HCT116 (cell line): ENCODE data around the gene PITRM1.

Experiments
- EGR1 ChIP-seq: IDR thresholded peaks from 2 replicates; pipeline ENCODE4 v1.6.1; 2012; ENCODE audit warnings: low read depth
- EZH2 ChIP-seq: fragments of 200-600 bp; sonication (generic); IDR thresholded peaks from 2 replicates; pipeline ENCODE4 v1.6.1; 2017; ENCODE audit warnings: antibody characterized with exemption, mixed run types
- EZH2phosphoT487 ChIP-seq: fragments of 200-600 bp; IDR thresholded peaks from 2 replicates; pipeline ENCODE4 v1.6.1; 2018; ENCODE audit warnings: antibody characterized with exemption, borderline replicate concordance
- JUND ChIP-seq: IDR thresholded peaks from 2 replicates; pipeline ENCODE4 v1.6.1; 2012
- POLR2A ChIP-seq: IDR thresholded peaks from 2 replicates; pipeline ENCODE4 v1.7.0; 2011; ENCODE audit warnings: borderline replicate concordance; ENCODE audit not compliant: insufficient read depth, insufficient read length; ENCODE audit errors: extremely low read depth
- TCF7L2 ChIP-seq: IDR thresholded peaks from 2 replicates; pipeline ENCODE4 v1.7.0; 2011; ENCODE audit warnings: borderline replicate concordance, inconsistent platforms; ENCODE audit not compliant: insufficient read depth, insufficient read length; ENCODE audit errors: extremely low read depth
- TF ChIP-seq, protein P1 (sequence below), 3 experiments: fragments of 200-600 bp in 1 of 3; sonication (generic) in 1 of 3; IDR thresholded peaks in 2 of 3; conservative IDR thresholded peaks in 1 of 3; 2 replicates each; pipeline ENCODE4 v1.5.1; 2012 to 2017; ENCODE audit warnings: low read depth in 2 of 3, low read length in 2 of 3, antibody characterized with exemption in 1 of 3, borderline replicate concordance in 1 of 3, control low read depth in 1 of 3, mild to moderate bottlenecking in 1 of 3, mixed read lengths in 1 of 3, mixed run types in 1 of 3, moderate library complexity in 1 of 3; ENCODE audit not compliant: insufficient read depth in 1 of 3

DNA sequence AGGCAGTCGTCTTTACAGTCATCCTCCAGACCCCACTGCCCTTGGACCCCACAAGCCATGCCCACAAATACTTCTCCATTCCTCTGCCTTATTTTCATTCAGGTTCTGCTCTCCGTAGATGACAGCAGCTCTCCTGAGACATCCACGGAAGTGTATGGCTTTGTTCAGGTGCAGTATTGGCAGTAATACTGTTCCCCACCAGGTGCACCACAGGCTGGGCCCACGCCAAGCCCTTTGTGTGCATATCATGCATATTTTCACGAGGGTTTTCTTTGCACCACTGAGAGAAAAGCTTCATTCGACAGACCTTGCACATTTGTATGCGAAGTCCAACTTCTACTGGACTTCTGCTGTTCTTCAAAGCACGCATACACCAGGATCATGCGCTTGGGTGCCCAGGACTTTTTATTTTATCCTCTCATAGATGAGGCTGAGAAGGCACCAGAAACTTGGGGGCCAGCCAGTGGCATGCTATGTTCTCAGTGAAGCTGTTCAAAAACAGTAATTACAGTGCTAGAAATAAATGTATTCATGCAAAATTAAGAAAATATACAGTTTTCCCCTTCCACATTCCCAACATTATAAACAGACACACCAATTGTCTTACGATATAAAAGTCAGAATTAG is 37.8 kb upstream of the PITRM1 start:
- TF ChIP-seq, protein P1, sequence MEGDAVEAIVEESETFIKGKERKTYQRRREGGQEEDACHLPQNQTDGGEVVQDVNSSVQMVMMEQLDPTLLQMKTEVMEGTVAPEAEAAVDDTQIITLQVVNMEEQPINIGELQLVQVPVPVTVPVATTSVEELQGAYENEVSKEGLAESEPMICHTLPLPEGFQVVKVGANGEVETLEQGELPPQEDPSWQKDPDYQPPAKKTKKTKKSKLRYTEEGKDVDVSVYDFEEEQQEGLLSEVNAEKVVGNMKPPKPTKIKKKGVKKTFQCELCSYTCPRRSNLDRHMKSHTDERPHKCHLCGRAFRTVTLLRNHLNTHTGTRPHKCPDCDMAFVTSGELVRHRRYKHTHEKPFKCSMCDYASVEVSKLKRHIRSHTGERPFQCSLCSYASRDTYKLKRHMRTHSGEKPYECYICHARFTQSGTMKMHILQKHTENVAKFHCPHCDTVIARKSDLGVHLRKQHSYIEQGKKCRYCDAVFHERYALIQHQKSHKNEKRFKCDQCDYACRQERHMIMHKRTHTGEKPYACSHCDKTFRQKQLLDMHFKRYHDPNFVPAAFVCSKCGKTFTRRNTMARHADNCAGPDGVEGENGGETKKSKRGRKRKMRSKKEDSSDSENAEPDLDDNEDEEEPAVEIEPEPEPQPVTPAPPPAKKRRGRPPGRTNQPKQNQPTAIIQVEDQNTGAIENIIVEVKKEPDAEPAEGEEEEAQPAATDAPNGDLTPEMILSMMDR (IDR thresholded peaks at IDR 0.05 in 2 of 3, conservative IDR thresholded peaks at IDR 0.05 in 1 of 3; ENCODE audit: borderline replicate concordance in 1 of 3, insufficient read depth in 1 of 3, low read depth in 2 of 3, low read length in 2 of 3) = no peak
- TF ChIP-seq POLR2A = no peak
- no peak for TF ChIP-seq EZH2
- no peak for TF ChIP-seq EGR1
- TF ChIP-seq TCF7L2 = no peak
- TF ChIP-seq JUND = no peak
- no peak for TF ChIP-seq EZH2phosphoT487
